Stimulated activated CD8-positive, alpha-beta memory T cell treated with anti-CD3 and anti-CD28 coated beads, Interleukin-7, amount 100 ng/mL, for 24 hours (primary cell): Measurements from ENCODE around the gene EXD3.
"Not testable (repeated sequence)": the region's sequence is repeated elsewhere in the genome, so short reads cannot be mapped to it uniquely, and the experiment has no call there.

Source experiments
- DNase-seq: peaks from one replicate; pipeline ENCODE4 v3.0.0-alpha.2; 2020; ENCODE audit warnings: low read depth

EXD3 gene

DNA sequence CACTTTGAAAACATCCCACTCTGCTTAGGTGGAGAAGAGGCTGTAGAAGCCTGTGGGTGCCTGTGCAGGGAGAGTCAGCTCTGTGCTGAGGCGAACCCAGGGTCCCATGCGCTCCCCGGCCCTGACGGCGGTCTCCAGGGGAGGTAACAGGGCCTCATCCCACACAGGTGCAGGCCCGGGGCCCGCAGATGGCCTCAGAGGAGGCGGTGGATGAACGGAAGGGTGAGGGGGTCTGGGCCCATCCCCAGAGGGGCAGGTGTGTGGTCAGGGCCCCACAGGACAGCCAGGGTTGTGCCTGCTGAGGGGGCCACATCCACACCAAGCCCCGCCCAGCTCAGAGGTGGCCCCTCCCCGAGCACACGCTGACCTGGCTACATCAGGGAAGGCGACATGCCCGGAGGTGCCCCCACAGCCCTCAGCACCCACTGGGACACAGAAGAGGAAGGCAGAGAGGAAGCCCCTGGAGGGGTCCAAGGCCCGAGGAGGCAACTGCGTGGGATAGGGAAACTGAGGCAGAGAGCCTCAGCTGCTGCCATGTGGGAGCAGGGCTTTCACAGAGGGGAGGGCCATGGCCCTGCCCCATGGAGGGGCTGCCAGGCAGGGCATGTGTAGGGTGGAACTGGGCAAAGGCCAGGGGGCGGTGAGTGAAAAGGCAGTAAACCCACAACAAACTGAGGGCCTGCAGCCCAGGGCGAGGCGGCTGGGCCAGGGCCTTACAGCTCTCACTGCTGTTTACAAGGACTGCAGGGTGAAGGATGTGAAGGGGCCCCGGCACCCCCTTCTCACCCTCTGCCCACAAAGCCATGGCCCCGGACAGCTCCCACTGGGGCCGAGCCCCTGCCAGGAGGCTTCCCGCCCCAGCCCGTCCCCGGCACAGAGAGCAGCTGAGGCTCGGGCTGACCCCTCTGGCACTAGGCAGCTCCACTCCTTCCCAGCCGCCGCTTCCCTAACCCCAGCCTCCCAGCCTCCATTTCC, 29.5 kb downstream of the EXD3 start:
- no peak for DNase-seq

DNA sequence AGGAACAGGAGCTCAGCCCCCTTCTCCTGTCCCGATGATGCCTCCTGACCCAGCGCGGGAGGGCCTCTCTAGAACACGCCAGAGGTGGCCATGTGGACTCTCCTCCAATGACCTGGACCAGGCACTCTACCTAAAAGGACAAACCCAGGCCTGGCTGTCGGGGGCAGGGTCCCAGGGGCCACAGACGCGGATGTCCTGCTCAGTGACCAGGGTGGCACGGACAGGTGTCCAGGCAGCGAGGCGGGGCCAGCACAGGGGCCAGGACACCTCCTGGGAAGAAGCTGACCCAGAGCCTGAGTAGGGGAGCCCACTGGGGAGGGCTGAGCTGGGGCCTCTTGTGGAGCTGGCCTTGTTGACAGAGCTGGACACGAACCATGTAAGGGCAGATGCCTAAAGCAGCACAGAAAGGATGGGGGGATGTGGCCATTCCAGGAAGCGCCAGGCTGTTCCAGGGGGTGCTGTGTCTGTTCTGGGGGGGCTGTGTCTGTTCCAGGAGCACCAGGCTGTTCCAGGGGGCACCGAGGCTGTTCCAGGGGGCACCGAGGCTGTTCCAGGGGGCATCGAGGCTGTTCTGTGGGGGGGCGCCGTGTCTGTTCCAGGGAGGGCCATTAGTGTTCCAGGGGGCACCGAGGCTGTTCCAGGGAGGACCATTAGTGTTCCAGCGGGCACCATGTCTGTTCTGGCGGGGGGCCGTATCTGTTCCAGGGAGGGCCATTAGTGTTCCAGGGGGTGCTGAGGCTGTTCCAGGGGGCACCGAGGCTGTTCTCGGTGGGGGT, 30.5 kb downstream of the EXD3 start:
- DNase-seq = no peak

DNA sequence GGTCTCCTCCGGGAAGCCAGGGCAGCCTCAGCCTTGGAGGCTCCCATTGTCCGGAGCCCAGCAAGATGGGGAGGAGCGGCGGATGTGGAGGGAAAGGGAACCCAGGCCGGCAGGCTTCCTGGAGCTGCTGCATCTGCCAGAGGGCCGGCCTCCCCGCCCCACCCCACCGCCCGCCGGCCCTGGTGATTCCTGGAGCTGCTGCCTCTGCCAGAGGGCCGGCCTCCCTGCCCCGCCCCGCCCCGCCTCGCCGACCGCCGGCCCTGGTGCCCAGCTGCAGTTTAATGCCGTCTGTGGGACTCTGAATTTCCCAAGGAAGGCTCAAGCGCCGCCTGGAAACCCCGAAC, 31.6 kb downstream of the EXD3 start:
- DNase-seq = no peak

DNA sequence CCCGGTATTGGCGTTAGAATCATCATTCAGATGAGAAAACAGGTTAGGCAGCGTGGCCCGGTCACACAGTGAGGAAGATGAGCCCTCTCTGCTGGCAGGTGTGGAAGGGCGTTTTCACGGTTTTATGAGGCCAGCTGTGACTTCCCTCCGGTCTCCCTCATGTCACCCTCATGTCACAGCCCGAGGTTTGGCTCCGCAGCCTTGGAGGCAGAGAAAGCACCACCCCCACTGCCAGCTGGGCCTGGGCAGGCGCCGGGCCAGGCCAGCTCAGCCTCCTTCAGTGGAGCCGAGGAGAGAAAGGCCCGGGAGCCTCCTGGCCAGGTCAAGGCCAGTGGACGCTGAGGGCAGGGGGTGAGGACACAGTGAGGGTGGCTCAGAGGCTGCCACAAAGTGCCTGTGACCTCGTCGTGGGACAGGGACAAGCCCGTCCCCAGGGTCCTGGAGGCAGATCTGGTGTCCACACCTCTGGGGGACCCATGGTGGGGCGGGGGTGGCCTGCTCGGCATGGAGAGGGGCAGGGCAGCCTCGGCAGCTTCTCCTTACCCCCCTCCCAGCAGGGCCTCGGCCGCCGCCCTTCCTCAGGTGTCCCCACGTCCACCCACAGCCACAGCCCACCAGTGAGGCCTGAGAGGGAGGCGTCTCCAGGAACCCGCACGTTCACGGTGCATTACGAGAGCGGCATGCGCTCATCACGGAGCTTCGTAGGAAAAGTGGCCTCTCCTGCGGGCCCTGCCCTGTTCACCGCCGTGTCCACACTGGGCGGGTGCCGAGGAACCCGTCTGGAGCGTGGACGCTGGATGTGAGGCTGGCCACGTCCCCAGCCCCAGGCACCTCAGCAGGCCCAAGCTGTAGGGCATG, 32.2 kb downstream of the EXD3 start:
- no peak for DNase-seq

DNA sequence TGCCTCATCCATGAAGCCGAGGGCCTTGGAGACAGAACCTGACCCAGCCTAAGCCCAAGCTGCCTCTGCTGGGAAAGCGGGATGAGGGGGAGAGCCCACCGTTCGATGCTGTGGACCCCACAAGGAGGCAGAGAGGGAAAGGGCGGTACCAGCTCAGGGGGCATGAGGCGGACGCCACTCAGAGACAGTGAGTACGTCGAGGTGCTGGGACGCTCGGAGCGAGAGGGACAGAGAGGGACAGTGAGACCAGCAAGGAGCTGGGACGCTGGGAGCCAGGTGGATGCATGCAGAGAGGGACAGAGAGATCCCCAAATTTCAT, 33.6 kb downstream of the EXD3 start:
- no peak for DNase-seq

DNA sequence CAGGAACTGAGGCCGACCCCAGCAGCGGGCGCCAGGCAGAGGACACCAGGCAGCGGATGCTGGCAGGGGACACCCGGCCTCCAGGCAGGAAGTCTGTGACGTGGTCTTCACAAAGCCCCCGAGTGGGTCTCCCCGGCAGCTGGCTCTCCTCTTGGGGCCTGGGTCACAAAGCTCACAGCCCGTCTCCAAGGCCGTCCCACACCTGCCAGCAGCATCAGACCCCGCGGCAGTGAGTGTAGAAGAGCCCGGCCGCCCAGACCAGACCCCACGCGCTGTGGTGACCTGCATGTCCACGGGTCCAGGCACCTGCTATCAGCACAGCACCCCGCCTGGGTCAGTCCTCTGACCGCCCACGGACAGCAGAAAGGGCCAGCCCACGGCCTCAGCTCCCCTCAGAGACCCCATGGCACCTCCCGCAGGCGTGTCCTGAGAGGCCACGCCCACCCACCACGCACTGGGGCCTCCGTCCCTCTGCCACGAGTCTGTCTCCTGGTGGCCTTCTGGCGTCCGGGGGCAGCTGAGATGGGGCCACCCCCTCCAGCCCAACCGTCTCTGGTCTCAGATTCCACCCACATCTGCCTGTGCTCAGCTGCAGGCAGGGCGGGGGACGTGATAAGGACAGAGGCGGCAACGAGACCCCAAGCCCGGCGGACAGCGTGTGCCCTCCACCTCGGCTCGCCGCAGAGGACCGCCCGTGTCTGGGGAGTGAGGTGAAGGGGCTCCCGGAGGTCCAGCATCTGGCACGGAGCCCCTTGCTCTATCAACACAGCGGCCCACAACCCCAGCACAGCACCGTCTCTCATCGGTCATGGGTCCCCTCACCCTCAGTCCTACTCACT, 34.2 kb downstream of the EXD3 start:
- DNase-seq = no peak

DNA sequence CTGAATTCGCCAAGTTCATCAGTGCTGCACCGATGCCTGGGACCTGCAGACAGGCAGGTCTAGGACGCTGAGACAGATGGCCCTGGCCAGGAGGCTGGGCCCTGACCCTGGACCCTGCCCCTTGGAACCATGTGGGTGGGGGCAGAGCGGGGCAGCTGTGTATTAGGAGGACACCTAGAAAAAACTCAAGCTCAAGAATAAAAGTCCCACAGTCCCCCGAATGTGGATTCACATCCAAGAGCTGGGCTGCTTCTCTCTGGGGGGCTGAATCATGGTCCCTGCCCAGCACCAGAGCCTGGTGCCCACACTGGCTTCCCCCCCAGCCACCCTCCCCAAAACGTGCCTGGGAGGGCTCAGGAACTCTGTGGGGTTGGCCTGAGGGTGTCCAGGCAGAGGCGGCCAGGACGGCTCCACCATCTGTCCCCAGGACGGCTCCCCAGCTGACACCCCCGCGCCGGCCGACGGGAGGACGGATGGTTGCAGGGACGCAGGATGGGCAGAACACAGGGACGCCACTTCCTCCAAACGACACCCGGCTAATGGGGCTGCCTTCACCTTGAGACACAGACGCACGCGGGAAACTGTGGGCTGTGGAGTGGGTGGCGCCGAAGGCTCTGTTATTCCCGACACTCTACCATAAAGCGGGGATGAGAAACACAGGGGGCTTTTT, 34.9 kb downstream of the EXD3 start:
- DNase-seq = no peak

DNA sequence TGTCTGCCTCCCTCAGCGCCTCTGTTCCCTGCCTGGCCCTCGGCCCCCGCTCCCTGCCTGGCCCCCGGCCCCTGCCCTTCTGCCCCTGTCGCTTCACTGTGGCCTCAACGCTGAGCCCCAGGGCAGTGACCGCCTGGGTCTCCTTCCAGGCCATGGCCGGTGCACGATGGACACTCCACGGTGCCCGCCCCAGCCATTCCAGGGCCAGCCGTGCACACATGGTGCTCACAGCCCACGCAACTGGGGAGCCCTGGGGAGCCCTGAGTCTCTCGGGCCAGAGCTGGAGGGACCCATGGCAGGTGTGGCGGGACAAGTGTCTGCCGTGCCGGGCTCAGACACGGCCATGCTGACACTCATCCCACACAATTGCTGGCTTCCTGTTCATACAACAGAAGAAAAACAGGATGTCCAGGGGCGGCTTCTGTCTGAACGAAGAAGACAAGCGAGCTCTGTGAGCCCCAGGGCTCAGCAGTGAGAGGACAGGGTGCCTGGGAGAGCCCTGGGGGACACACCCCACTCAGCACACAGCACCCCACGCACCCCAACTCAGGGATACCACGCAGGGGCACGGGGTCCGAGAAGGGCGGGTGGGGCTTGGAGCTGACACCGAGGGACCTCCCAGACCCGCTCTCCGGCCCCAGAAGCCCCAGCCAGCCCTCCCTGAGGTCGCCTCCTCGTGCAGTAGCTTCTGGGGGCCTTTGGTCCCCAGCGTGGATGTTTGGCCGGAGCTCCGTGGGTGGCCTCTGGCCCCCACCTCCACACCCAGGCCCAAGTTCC, 35.7 kb downstream of the EXD3 start:
- no peak for DNase-seq

DNA sequence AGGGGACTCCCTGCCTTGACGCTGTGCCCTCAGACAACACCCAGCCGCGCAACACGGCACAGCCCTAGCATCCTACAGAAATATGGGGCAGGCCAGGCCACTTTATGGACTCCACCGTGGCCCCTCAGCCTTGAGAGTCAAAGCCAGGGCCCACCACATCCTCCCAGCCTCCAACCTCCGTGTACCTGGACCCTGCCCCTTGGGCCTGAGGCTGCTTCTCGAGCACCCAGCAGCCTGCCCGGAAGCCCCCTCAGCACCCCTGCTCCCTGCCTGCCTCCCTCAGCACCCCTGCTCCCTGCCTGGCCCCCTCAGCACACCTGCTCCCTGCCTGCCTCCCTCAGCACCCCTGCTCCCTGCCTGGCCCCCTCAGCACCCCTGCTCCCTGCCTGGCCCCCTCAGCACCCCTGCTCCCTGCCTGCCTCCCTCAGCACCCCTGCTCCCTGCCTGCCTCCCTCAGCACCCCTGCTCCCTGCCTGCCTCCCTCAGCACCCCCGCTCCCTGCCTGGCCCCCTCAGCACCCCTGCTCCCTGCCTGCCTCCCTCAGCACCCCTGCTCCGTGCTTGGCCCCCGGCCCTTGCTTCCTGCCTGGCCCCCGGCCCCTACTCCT, 36.4 kb downstream of the EXD3 start:
- DNase-seq = not testable (repeated sequence)

DNA sequence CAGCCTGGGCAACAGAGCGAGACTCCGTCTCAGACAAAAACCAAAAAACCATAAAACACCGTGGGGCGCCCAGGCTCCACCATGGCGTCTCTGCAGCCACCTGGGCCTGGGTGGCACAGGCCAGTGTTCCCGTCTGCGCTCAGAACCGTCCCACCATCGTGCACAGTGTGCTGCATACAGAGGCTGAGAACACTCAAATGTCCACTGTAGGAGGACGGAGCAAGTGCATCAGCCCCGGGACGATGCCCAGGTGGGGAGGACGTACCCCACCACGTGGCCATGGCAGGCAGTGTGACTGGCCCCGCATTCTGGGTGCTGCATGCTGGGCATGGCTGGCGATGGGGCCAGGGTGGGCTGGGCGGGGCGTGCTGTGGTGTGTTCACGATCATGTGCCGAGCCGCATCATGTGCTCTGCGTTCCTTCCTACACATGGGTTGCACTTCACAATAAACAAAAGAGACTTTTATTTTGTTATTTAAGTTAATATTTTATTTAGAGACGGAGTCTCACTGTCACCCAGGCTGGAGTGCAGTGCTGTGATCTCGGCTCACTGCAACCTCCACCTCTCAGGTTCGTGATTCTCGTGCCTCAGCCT, 37.8 kb downstream of the EXD3 start:
- DNase-seq = no peak

DNA sequence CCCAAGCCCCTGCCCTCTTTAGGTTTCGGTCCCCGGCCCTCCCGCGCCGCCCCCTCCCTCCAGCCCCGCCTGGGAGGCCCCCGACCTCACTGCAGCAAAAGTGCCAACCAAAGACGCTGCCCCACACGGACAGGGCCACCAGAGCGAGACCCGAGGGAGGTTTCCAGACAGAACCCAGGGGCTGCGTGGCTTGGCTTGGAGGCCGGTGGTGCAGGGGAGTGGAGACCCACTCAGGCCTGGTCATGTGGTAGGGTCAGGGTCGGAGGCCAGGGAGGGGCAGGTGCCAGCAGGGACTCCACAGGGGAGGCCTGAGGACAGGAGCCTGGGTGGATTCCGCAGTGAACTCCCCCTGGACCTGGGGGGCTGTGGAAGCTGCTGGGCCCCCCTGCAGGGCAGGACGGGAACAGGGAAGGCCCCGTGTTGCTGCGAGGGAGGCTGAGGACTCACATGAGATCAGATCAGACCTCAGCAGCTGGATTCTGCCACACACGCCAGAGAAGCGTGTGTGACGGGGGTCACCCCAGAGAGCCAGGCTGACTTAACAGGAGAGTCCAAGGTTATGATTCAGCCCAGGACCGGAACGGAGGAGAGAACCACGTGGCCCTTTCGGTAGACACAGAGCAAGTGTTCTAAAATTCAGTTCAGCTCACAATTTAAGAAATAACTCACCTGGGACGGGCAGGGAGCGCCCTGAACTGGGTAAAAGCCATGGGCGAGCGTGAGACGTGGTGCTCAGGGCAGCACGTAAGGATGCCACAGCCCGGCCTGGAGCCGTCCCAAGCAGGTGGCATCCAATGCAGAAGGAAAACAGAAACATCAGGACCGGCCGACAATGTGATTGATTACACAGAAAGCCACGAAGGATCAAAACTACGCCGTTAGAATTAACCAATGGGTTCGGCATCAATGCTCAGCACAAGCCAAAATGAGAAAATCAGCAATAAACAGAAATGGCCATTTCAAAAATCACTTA, 38.9 kb downstream of the EXD3 start:
- no peak for DNase-seq

DNA sequence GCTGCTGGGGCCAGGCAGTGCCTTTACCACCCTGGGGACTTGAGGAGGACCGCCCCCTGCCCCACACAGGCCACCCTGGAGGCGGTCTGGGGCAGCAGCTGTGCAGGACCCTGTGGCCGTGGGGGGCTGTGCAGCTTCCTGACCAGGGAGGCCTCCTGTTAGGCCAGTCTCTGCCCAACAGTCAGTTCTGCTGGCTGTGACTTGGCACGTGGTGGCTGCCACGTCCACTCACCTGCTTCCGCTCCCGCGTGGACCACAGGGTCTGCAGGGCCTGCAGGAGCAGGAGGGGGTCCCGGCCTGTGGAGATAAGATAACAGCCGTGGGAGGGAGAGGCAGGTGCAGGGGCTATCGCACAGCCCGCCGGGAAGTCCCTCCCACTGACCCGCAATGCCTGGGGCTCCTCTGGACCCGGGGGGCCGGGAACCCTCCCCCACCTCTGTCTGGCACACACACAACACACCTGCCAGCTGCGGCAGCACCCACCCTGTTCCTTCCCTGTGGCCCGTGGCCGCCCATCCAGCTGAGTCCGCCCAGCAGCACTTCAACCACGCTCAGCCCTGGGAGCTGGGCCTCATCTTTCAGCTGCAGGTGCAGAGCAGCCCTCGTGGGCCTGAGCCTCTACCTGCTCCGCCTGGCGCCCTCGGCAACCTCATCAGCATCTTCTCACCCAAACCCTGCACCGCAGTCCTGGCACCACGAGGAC, 39.7 kb downstream of the EXD3 start:
- DNase-seq = no peak

DNA sequence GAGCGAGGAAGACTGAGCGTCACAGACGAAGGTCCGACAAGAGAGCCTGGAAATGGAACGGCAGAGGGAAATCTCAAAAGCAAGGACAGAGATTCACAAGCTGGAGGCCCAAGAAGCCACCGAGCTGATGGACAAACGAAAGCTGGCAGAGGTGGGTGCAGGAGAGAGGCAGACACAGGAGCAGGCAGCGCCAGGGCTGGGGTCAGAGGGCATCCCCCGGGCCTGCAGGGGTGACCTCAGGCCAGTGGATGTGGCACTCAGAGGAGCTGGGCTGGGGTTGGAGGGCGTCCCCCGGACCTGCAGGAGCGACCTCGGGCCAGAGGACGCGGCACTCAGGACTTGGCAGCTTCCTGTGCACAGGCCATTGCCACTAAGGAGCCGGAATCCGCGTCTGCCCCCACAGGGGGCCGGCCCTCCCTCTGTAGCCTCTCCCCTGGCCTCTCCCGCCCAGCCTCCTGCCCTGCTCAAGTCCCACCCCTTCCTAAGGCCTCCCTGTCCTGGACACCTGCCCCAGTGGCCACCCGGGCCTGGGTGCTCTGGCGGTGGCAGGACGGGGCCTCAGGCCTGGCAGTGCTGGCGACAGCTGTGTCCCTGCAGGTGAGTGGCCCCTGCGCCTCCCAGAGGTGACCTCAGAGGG, 40.4 kb downstream of the EXD3 start:
- no peak for DNase-seq

DNA sequence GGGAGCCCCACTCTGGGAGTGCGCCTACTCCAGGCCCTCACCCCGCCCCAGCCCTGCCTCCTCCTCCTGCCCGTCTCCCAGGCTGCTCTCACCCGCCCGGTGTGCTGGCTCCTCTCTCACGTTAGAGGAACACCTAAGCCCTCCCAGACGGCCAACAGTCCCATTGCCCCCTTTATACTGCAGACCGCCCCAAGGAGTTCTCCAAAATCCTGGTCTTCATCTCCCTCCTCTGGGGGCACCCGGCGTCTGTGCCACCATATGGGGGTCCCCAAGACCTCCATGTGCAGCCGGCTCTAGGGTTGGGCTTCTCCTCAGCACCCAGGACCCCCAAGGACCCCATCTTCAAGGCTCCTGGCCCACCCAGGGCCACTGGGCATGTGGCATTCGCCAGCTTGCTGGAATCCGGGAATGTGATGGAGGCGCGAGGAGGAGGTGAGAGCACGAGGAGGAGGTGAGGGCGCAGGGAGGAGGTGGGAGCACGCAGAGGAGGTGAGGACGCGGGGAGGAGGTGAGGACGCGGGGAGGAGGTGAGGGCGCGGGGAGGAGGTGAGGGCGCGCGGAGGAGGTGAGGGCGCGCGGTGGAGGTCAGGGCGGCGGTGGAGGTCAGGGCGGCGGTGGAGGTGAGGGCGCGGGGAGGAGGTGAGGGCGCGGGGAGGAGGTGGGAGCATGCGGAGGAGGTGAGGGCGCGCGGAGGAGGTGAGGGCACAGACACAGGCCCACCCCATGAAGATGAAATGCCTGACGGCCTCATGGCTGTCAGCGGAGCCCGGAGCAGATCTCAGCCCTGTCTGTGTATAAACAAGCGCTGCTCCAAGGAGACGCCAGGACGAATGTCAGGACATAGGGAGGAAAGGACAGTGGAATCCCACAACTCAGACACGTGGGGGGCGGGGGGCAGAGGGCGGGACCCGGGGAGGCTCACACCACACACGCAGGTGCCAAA, 41.2 kb downstream of the EXD3 start:
- DNase-seq = no peak

DNA sequence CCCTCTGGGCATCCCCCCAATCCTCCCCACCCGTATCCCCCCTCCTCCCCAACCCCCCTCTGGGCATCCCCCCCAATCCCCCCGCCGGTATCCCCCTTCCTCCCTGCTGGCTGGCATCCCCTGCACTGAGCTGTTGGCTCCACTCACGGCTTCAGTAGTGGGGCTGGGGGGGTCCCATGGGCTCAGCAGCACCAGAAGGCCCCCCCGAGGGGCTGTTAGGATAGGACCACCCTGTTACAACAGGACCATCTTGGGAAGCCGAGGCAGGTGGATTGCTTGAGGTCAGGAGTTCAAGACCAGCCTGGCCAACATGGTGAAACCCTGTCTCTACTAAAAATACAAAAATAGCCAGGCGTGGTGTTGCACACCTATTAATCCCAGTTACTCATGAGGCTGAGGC, 42.4 kb downstream of the EXD3 start:
- no peak for DNase-seq

DNA sequence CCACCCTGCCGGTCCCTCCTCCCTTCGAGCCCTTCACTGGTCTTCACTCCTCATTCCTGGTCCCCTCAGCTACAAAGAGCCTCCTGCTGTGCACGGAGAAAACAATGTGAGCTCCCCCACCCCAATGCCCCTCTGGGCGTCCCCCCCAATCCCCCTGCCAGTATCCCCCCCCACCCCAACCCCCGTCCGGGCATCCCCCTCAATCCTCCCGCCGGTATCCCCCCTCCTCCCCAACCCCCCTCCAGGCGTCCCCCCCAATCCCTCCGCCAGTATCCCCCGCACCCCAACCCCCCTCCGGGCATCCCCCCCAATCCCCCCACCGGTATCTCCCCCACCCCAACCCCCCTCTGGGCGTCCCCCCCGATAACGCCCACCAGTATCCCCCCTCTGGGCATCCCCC, 42.8 kb downstream of the EXD3 start:
- no peak for DNase-seq
